Right lobe of liver (tissue), 4 donors: ENCODE measurements around the gene MIEF1.

Source experiments
- CTCF ChIP-seq, 4 donors: fragments of 200-600 bp in 3 of 4; fragments of 450-650 bp in 1 of 4; IDR thresholded peaks; one replicate each; pipeline versions ENCODE4 v1.5.1 to v1.8.0; 2016 to 2022; ENCODE audit warnings: antibody characterized with exemption in 4 of 4, mild to moderate bottlenecking in 2 of 4
- POLR2A ChIP-seq: fragments of 450-650 bp; IDR thresholded peaks from one replicate; pipeline ENCODE4 v1.6.1; 2017; ENCODE audit warnings: antibody characterized with exemption, mild to moderate bottlenecking
- donor health status: DM: no; HTN: no; CAD: no.
- donor health status: DM: no; HTN: no; CAD: no.
- donor health status: DM: no; HTN: yes; CAD: no.

DNA sequence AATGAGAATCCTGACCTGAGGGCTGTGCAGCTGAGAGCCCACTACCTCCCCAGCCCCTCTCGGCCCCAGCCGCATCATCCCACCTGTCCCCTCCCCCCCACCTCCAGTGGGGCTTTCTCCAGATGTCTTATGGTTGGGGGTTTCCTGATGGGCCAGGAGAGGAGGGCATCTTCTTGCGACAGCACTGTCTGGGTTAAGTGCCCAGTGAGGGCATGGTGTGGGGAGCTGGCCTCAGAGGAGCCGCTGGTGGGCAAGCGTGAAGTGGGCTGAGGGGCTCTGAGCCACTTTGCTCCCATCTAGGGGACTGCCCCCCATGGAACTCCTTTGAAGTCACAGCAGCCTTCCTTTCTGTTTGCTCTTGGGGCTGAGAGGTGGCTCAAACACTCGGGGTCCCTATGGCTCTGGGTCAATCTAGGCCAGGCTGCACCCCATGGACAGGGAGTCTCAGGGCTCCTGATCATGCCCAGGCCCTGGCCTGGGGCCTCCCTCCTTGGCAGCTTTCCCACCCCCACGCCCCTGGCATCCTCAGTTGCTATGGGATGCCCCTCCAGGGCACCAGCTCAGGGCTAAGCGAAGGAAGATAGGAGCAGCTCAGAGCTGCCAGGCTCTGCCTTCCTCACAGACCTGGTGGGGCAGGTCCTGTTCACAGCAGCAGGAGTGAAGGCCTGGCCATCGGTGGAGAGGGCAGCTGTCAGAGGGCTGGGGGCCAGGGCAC is 11.0 kb upstream of the MIEF1 start:
- no peak for TF ChIP-seq CTCF (IDR thresholded peaks at IDR 0.05)
- TF ChIP-seq POLR2A, result no peak
